OCI-LY1 (cell line): ENCODE data around the gene RUNX3.

Source experiments
- H2AFZ ChIP-seq: fragments of 200-600 bp; sonication (generic), shearing (Covaris generic); 2 replicates; pipeline ENCODE4 v1.6.0; 2014; ENCODE audit warnings: antibody characterized with exemption, mild to moderate bottlenecking, low read length
- H3F3A ChIP-seq: fragments of 200-600 bp; sonication (generic), shearing (Covaris generic); 2 replicates; pipeline ENCODE4 v1.6.0; 2014; ENCODE audit warnings: mild to moderate bottlenecking, antibody characterized with exemption, low read length, moderate library complexity; ENCODE audit not compliant: insufficient read depth
- H3K27ac ChIP-seq: fragments of 200-600 bp; sonication (generic); 2 replicates; pipeline ENCODE4 v1.5.1; 2014; ENCODE audit warnings: low read length, mixed run types, mild to moderate bottlenecking, low read depth; ENCODE audit not compliant: poor library complexity, severe bottlenecking
- H3K27me3 ChIP-seq: fragments of 200-600 bp; sonication (generic); 2 replicates; pipeline ENCODE4 v1.6.0; 2014; ENCODE audit warnings: antibody characterized with exemption, mild to moderate bottlenecking, low read length, moderate library complexity; ENCODE audit not compliant: insufficient read depth
- H3K36me3 ChIP-seq: fragments of 200-600 bp; sonication (generic); 2 replicates; pipeline ENCODE4 v1.6.1; 2014; ENCODE audit warnings: mild to moderate bottlenecking, antibody characterized with exemption, low read length, moderate library complexity, mixed read lengths; ENCODE audit not compliant: insufficient read depth
- H3K4me1 ChIP-seq: fragments of 200-600 bp; sonication (generic); 2 replicates; pipeline ENCODE4 v1.5.1; 2014; ENCODE audit warnings: mild to moderate bottlenecking, low read length, moderate library complexity; ENCODE audit not compliant: insufficient read depth, severe bottlenecking
- H3K4me2 ChIP-seq: fragments of 200-600 bp; sonication (generic), shearing (Covaris generic); 2 replicates; pipeline ENCODE4 v1.6.1; 2014; ENCODE audit warnings: low read length
- H3K4me3 ChIP-seq: fragments of 200-600 bp; sonication (generic); 2 replicates; pipeline ENCODE4 v1.5.1; 2014; ENCODE audit warnings: low read length, low read depth, mild to moderate bottlenecking, mixed read lengths; ENCODE audit not compliant: poor library complexity, severe bottlenecking
- H3K79me2 ChIP-seq: fragments of 200-600 bp; shearing (Covaris generic); 2 replicates; pipeline ENCODE4 v1.6.1; 2016; ENCODE audit warnings: mixed run types, low read length, mixed read lengths; ENCODE audit not compliant: insufficient read depth
- H3K9ac ChIP-seq: fragments of 200-600 bp; sonication (generic), shearing (Covaris generic); 2 replicates; pipeline ENCODE4 v1.6.1; 2014; ENCODE audit warnings: mild to moderate bottlenecking, low read length, mixed read lengths
- H3K9me2 ChIP-seq: fragments of 200-600 bp; sonication (generic), shearing (Covaris generic); 2 replicates; pipeline ENCODE4 v1.6.1; 2014; ENCODE audit warnings: low read depth, mild to moderate bottlenecking, low read length, mixed read lengths
- H3K9me3 ChIP-seq: fragments of 200-600 bp; shearing (Covaris generic); 2 replicates; pipeline ENCODE4 v1.6.1; 2014; ENCODE audit warnings: low read length, mixed read lengths
- H4K20me1 ChIP-seq: fragments of 200-600 bp; sonication (generic), shearing (Covaris generic); 2 replicates; pipeline ENCODE4 v1.6.0; 2016; ENCODE audit warnings: mild to moderate bottlenecking, low read length; ENCODE audit not compliant: insufficient read depth
- EZH2 ChIP-seq: fragments of 200-600 bp; sonication (generic), shearing (Covaris generic); IDR thresholded peaks from 2 replicates; pipeline ENCODE4 v1.8.0; 2017; ENCODE audit warnings: borderline replicate concordance, mixed run types, mild to moderate bottlenecking, antibody characterized with exemption, low read length, moderate library complexity, mixed read lengths
- TF ChIP-seq, protein P1 (sequence below): fragments of 200-600 bp; sonication (generic), shearing (Covaris generic); IDR thresholded peaks from 2 replicates; pipeline ENCODE4 v1.5.1; 2017; ENCODE audit warnings: mild to moderate bottlenecking, antibody characterized with exemption, low read length, moderate library complexity, mixed read lengths

RUNX3 gene

DNA sequence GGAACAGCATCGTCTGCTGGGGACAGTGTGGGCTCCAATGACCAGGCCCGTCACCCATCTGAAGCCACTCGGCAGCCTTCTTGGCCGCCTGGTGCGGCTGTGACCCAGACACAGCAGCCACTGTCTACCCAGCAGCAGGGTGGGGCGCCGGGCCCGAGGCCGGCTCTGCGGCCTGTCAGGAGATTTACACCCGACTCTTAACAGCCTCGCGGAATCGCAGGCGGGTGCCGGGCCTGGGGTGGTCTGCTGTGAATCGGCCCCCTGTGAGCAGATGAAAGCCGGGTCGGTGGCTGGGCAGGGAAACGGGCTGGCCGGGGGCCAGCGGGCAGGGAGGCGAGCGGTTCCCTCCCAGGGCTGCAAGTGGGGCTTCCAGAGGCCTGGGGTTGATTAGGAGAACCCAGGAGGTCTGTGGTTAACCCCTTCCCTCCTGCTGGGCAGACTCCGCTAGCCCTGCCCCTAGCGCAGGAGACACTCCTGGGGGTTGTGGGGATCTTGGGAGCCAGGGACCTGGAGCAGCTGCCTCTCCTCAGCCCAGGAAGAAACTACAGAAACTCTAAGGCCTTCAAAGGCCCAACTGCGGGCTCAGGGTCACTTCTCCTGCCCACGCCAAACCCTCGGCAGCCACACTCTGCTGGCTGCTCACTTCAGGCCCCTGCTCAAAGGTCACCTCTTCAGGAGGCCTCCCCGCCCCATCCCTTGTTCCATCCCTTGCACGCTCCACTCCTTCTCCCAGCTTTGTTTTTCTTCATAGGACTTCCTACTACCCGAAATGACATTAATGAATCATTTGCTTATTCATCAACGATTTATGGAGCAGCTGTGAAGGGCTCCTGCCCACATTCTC lies 15.6 kb downstream of the RUNX3 start:
- H3K4me1 ChIP-seq = no peaks in the 10 kb centered on the region
- 0 out of 2 replicates have a peak, but pooled peaks cover 5% of the 10 kb centered on the region for H3K36me3 ChIP-seq
- TF ChIP-seq EZH2 = no peak
- no peaks in the 10 kb centered on the region for H3K79me2 ChIP-seq
- H3K4me2 ChIP-seq = no peak overlapping the region
- no peaks in the 10 kb centered on the region for H4K20me1 ChIP-seq
- no peaks in the 10 kb centered on the region for H3K9me2 ChIP-seq
- H3K4me3 ChIP-seq = no peak overlapping the region
- H3K27me3 ChIP-seq = no peaks in the 10 kb centered on the region
- no peak overlapping the region for H2AFZ ChIP-seq
- H3K9ac ChIP-seq = no peak overlapping the region
- H3F3A ChIP-seq = no peaks in the 10 kb centered on the region
- H3K27ac ChIP-seq = no peak overlapping the region
- H3K9me3 ChIP-seq = no peaks in the 10 kb centered on the region

GRCh38 chr1:24913616-24914225 lies 16.4 kb downstream of the RUNX3 start:
- Histone ChIP-seq H3K27me3 (no peaks in the 10 kb centered on the region), H3K9ac (no peak overlapping the region), H3K4me2 (no peak overlapping the region), H3K9me3 (no peaks in the 10 kb centered on the region), H3K9me2 (no peaks in the 10 kb centered on the region), H3K27ac (no peak overlapping the region), H3K4me1 (no peaks in the 10 kb centered on the region), H3F3A (no peaks in the 10 kb centered on the region), H3K79me2 (no peaks in the 10 kb centered on the region), H3K36me3 (0 out of 2 replicates have a peak, but pooled peaks cover under 1% of the 10 kb centered on the region), H3K4me3 (no peak overlapping the region), H4K20me1 (no peaks in the 10 kb centered on the region), H2AFZ (no peak overlapping the region)
- TF ChIP-seq, protein P1, sequence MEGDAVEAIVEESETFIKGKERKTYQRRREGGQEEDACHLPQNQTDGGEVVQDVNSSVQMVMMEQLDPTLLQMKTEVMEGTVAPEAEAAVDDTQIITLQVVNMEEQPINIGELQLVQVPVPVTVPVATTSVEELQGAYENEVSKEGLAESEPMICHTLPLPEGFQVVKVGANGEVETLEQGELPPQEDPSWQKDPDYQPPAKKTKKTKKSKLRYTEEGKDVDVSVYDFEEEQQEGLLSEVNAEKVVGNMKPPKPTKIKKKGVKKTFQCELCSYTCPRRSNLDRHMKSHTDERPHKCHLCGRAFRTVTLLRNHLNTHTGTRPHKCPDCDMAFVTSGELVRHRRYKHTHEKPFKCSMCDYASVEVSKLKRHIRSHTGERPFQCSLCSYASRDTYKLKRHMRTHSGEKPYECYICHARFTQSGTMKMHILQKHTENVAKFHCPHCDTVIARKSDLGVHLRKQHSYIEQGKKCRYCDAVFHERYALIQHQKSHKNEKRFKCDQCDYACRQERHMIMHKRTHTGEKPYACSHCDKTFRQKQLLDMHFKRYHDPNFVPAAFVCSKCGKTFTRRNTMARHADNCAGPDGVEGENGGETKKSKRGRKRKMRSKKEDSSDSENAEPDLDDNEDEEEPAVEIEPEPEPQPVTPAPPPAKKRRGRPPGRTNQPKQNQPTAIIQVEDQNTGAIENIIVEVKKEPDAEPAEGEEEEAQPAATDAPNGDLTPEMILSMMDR = no peak
- no peak for TF ChIP-seq EZH2

- H3K4me2 ChIP-seq = no peak overlapping the region
- no peak overlapping the region for H3K4me3 ChIP-seq
- TF ChIP-seq, protein P1 = no peak
- no peak for TF ChIP-seq EZH2
- no peaks in the 10 kb centered on the region for H3K9me2 ChIP-seq
- H3K9me3 ChIP-seq = no peaks in the 10 kb centered on the region
- no peaks in the 10 kb centered on the region for H4K20me1 ChIP-seq
- no peaks in the 10 kb centered on the region for H3K27me3 ChIP-seq
- no peaks in the 10 kb centered on the region for H3F3A ChIP-seq
- no peaks in the 10 kb centered on the region for H3K79me2 ChIP-seq
- no peak overlapping the region for H3K27ac ChIP-seq
- H2AFZ ChIP-seq = no peak overlapping the region
- H3K36me3 ChIP-seq = no peaks in the 10 kb centered on the region
- no peak overlapping the region for H3K9ac ChIP-seq
- H3K4me1 ChIP-seq = no peaks in the 10 kb centered on the region
These were observed 16.8 kb downstream of the RUNX3 start for GRCh38 chr1:24913274-24913604.
